HG03342 (cell line): ENCODE data around the gene FUBP1.
"Not testable (repeated sequence)": the region's sequence is repeated elsewhere in the genome, so short reads cannot be mapped to it uniquely, and the experiment has no call there.

Experiments
- ATAC-seq: cut with Tn5 transposase; IDR thresholded peaks from one replicate; pipeline ENCODE4 v1.9.1; 2021; ENCODE audit warnings: mild to moderate bottlenecking, moderate library complexity; ENCODE audit not compliant: unreplicated experiment

Gene FUBP1

GRCh38 chr1:77990629-77991204 is 11.8 kb upstream of the FUBP1 start:
- no peak for ATAC-seq

- ATAC-seq = no peak
These were observed 10.9 kb upstream of the FUBP1 start for GRCh38 chr1:77989744-77990143.

DNA sequence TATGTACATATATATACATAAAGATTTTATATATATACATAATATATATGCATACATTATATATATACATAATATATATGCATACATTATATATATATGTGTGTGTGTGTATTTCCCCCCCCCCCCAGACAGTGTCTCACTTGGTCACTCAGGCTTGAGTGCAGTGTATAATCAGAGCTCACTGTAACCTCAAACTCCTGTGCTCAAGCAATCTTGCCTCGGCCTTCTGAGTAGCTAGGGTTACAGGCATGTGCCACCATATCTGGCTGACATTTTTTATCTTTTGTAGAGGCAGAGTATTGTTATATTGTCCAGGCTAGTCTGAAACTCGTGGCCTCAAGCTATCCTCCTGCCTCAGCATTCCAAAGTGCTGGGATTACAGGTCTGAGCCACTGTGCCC is 9.0 kb upstream of the FUBP1 start:
- ATAC-seq = no peak

DNA sequence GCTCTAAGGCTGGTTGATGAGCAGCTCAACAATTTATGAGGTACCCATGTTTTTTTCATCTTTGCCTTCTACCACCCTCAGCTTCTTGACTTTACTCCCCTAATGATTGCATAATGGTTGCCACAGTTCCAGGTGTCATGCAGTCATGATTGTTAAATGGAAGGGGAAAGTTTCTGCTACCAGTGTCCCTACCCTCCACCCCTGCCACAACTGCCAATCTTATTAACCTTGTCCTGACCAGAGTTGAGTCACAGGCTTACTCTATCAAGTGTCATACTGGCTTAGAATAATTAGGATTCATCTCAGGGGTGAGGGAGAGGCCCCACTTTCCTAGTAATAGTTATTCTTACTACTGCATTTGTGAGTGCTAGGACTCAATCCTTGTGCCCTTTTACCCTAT is 7.9 kb upstream of the FUBP1 start:
- ATAC-seq = no peak

- ATAC-seq = no peak
These were observed 5.8 kb upstream of the FUBP1 start for GRCh38 chr1:77984629-77985028.

GRCh38 chr1:77983997-77984355 is 5.1 kb upstream of the FUBP1 start:
- no peak for ATAC-seq

DNA sequence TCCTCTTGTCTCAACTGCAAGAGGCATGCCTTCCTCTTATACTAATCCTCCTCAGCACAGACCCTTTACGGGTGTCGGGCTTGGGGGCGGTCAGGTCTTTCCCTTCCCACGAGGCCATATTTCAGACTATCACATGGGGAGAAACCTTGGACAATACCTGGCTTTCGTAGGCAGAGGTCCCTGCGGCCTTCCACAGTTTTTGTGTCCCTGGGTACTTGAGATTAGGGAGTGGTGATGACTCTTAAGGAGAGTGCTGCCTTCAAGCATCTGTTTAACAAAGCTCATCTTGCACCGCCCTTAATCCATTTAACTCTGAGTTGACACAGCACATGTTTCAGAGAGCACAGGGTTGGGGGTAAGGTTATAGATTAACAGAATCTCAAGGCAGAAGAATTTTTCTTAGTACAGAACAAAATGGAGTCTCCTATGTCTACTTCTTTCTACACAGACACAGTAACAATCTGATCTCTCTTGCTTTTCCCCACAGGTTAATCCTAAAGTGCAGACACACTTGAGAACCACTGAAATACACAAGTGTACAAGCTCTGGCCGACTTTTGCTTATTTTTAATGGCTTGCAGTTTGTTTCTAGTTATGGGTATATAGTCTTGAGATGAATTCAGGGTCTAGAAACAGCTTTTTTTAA is 4.6 kb upstream of the FUBP1 start:
- ATAC-seq = not testable (repeated sequence)

GRCh38 chr1:77978293-77978968 is 441 bp downstream of the FUBP1 start:
- ATAC-seq = peak; percentile 75

- no peak for ATAC-seq
These were observed 931 bp downstream of the FUBP1 start for GRCh38 chr1:77977989-77978292.

GRCh38 chr1:77976433-77977076 is 2.3 kb downstream of the FUBP1 start:
- no peak for ATAC-seq

- ATAC-seq = no peak
These were observed 3.0 kb downstream of the FUBP1 start for GRCh38 chr1:77975907-77976306.

- no peak for ATAC-seq
These were observed 3.5 kb downstream of the FUBP1 start for GRCh38 chr1:77975386-77975785.

GRCh38 chr1:77972080-77972479 is 6.8 kb downstream of the FUBP1 start:
- no peak for ATAC-seq

- ATAC-seq = no peak
These were observed 8.7 kb downstream of the FUBP1 start for GRCh38 chr1:77970192-77970591.

- no peak for ATAC-seq
These were observed 12.6 kb downstream of the FUBP1 start for GRCh38 chr1:77966291-77966690.

GRCh38 chr1:77961392-77961791 is 17.5 kb downstream of the FUBP1 start:
- no peak for ATAC-seq

GRCh38 chr1:77958850-77959249 is 20.0 kb downstream of the FUBP1 start:
- ATAC-seq = no peak

GRCh38 chr1:77958391-77958790 is 20.5 kb downstream of the FUBP1 start:
- ATAC-seq = no peak

DNA sequence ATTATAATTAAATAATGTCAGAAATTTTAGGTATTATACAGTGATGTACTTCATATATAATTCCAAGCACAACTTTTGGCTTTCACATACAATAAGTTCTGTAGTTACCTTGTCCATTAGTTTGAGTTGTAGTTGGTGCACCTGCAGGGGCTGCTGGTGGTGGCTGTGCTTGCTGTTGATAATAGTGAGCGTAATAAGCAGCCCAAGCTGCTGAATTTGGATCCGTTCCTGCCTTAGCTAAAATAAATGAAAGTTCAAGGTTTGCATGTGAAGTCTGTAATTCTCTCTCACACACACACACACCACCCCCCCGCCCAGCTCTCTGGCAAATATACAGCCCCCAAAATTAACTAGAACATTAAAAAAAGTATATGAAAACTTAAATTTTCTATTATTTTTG is 22.4 kb downstream of the FUBP1 start:
- ATAC-seq = no peak

DNA sequence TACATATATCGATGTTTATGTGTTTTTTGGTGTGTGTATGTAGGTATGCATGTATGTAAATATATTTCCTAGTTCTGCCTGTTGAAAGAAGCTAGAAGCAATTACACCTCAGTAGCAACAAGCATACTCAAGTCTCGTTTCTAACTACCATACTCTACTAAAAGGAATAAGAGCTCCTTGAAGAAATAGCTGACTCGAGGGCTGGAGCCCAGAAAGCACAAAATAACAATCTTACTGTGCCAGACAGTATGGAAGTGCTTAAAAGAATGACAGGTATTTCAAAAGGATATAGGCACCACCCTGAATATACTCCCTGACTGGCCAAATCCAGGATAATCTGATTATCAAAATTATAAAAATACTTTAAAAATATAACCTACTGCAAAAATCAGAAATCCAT is 23.2 kb downstream of the FUBP1 start:
- no peak for ATAC-seq

GRCh38 chr1:77954521-77954920 is 24.4 kb downstream of the FUBP1 start:
- ATAC-seq = no peak

GRCh38 chr1:77953907-77954306 is 25.0 kb downstream of the FUBP1 start:
- no peak for ATAC-seq
